CD14-positive monocyte (primary cell): ENCODE data around the gene WDR17. TPM values are rescaled to one million over a fixed set of nuclear protein-coding genes. Genes with fewer than 3 reads are reported as not detected.

Experiments
- DNase-seq, 3 donors: peaks; one replicate each; pipeline ENCODE4 v3.0.0-alpha.2; 2011 to 2022
- H2AFZ ChIP-seq: 2 replicates; pipeline ENCODE4 v1.6.0; 2012; ENCODE audit warnings: mild to moderate bottlenecking, low read depth, low read length, inconsistent platforms; ENCODE audit not compliant: insufficient read depth, poor library complexity, severe bottlenecking
- H3K27ac ChIP-seq, 2 donors: 1 replicate in 1 of 2; 2 replicates in 1 of 2; pipeline ENCODE4 v1.5.1; 2012 to 2013; ENCODE audit warnings: low read length in 2 of 2, control low read depth in 1 of 2, inconsistent platforms in 1 of 2, low read depth in 1 of 2, mild to moderate bottlenecking in 1 of 2
- H3K27me3 ChIP-seq, 2 donors: one replicate each; pipeline versions ENCODE4 v1.6.0 to v1.6.1; 2011 to 2013; ENCODE audit warnings: low read length in 2 of 2; ENCODE audit not compliant: control insufficient read depth in 2 of 2, insufficient read depth in 2 of 2
- H3K36me3 ChIP-seq, 2 donors: replicated peaks in 1 of 2; 1 replicate in 1 of 2; 2 replicates in 1 of 2; pipeline versions ENCODE4 v1.5.1 to v1.6.1; 2012 to 2013; ENCODE audit warnings: low read length in 2 of 2, control low read depth in 1 of 2, inconsistent platforms in 1 of 2, mild to moderate bottlenecking in 1 of 2; ENCODE audit not compliant: insufficient read depth in 2 of 2, control insufficient read depth in 1 of 2
- H3K4me1 ChIP-seq, 2 donors: 1 replicate in 1 of 2; 2 replicates in 1 of 2; pipeline versions ENCODE4 v1.5.1 to v1.6.1; 2012 to 2013; ENCODE audit warnings: low read length in 2 of 2, control low read depth in 1 of 2, inconsistent platforms in 1 of 2, mild to moderate bottlenecking in 1 of 2, moderate library complexity in 1 of 2; ENCODE audit not compliant: insufficient read depth in 2 of 2, control insufficient read depth in 1 of 2
- H3K4me2 ChIP-seq: replicated peaks from 2 replicates; pipeline ENCODE3; 2012; ENCODE audit warnings: low read length, moderate library complexity, mild to moderate bottlenecking; ENCODE audit not compliant: poor library complexity, severe bottlenecking; ENCODE audit errors: extremely low read depth
- H3K4me3 ChIP-seq, 3 experiments: fragments of 200-600 bp in 1 of 3; sonication (generic) in 1 of 3; replicated peaks in 1 of 3; 1 replicate in 2 of 3; 2 replicates in 1 of 3; pipeline ENCODE4 v1.5.1; 2011 to 2013; ENCODE audit warnings: low read length in 3 of 3, mild to moderate bottlenecking in 3 of 3, control low read depth in 2 of 3, low read depth in 2 of 3, inconsistent platforms in 1 of 3, moderate library complexity in 1 of 3
- H3K79me2 ChIP-seq: 2 replicates; pipeline ENCODE4 v1.6.0; 2012; ENCODE audit warnings: mild to moderate bottlenecking, control low read depth, inconsistent platforms, low read length, moderate library complexity; ENCODE audit not compliant: insufficient read depth
- H3K9ac ChIP-seq: 2 replicates; pipeline ENCODE4 v1.6.0; 2017; ENCODE audit warnings: low read length, mild to moderate bottlenecking; ENCODE audit not compliant: insufficient read depth, poor library complexity, severe bottlenecking
- H3K9me3 ChIP-seq, 2 donors: replicated peaks in 1 of 2; 1 replicate in 1 of 2; 2 replicates in 1 of 2; pipeline versions ENCODE4 v1.5.1 to v1.6.1; 2012 to 2013; ENCODE audit warnings: low read length in 2 of 2, control low read depth in 1 of 2; ENCODE audit not compliant: control insufficient read depth in 1 of 2, insufficient read depth in 1 of 2
- H4K20me1 ChIP-seq: 2 replicates; pipeline ENCODE4 v1.6.0; 2012; ENCODE audit warnings: mild to moderate bottlenecking, low read length, control low read depth, moderate library complexity; ENCODE audit not compliant: insufficient read depth
- H3K27ac Mint-ChIP-seq, 7 donors: one replicate each; pipeline ENCODE4 v1.8.0; 2020; ENCODE audit warnings: mild to moderate bottlenecking in 7 of 7, mixed read lengths in 7 of 7, moderate library complexity in 6 of 7, inconsistent platforms in 2 of 7
- H3K27me3 Mint-ChIP-seq, 3 donors: one replicate each; pipeline ENCODE4 v1.8.0; 2021 to 2022; ENCODE audit warnings: low read depth in 3 of 3, mild to moderate bottlenecking in 3 of 3, mixed read lengths in 3 of 3, moderate library complexity in 3 of 3, inconsistent platforms in 1 of 3
- H3K36me3 Mint-ChIP-seq, 2 donors: one replicate each; pipeline ENCODE4 v1.8.0; 2020; ENCODE audit warnings: mixed read lengths in 2 of 2, inconsistent platforms in 1 of 2, mild to moderate bottlenecking in 1 of 2
- H3K4me1 Mint-ChIP-seq: one replicate; pipeline ENCODE4 v1.8.0; 2020; ENCODE audit warnings: mild to moderate bottlenecking, mixed read lengths
- H3K4me3 Mint-ChIP-seq, 2 donors: one replicate each; pipeline ENCODE4 v1.8.0; 2020; ENCODE audit warnings: mild to moderate bottlenecking in 2 of 2, mixed read lengths in 2 of 2, moderate library complexity in 1 of 2
- H3K9me3 Mint-ChIP-seq, 7 donors: one replicate each; pipeline ENCODE4 v1.8.0; 2020 to 2022; ENCODE audit warnings: mixed read lengths in 7 of 7, mild to moderate bottlenecking in 6 of 7, moderate library complexity in 6 of 7, inconsistent platforms in 2 of 7
- CTCF ChIP-seq: fragments of 200-600 bp; IDR thresholded peaks from one replicate; pipeline ENCODE4 v1.8.0; 2022; ENCODE audit warnings: antibody characterized with exemption, mild to moderate bottlenecking
- WGBS: methylation state at CpG from one replicate; pipeline ENCODE4 v1.1.5; 2013; ENCODE audit warnings: missing lambda C conversion rate; ENCODE audit not compliant: insufficient coverage; 5-methylcytosine and 5-hydroxymethylcytosine counted together
- intact Hi-C, 2 donors: fragments of 100-400 bp; cut with micrococcal nuclease; formaldehyde crosslinking; loops; one replicate each; pipeline versions ENCODE4 v1.15.0 to v1.15.1; 2023
- polyA plus RNA-seq, 3 donors: library from polyadenylated mRNA; depleted of rRNA in 1 of 3; unstranded in 2 of 3; stranded (reverse) in 1 of 3; fragments of 300-500 nt in 2 of 3; fragments of >200 nt in 1 of 3; fragmentation: Illumina TruSeq in 2 of 3; gene quantifications; 1 replicate in 2 of 3; 2 replicates in 1 of 3; pipeline ENCODE4 v1.2.3, GENCODE V29; 2012 to 2021

The WDR17 gene
- polyA plus RNA-seq, 3 donors = 0.22 to 2.1 (median 1.1) TPM

DNA sequence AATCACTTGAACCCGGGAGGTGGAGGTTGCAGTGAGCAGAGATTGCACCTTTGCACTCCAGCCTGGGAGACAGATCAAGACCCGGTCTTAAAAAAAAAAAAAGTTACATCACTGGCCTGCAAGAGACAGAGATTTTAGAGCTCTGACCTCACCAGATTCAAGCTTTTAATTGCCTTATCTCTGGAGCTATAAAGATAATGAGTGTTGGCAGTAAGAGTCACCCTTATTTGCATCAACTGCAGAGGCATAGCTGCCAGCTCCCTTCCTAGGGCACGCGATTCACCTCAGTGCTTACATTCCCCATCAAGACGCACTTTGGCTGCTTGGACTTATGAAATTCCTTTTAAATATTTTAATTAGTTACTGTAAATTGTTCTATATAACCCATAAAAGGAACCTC is 142.2 kb downstream of the WDR17 start:
- H3K4me1 Mint-ChIP-seq = no peaks in the 10 kb centered on the region
- intact Hi-C loops = no loop called here
- Histone ChIP-seq H3K36me3 (no peaks in the 10 kb centered on the region), H3K4me1 (no peaks in the 10 kb centered on the region), H3K79me2 (no peaks in the 10 kb centered on the region), H2AFZ (no peak overlapping the region), H3K4me3 (no peak overlapping the region), H3K4me2 (no peak overlapping the region), H4K20me1 (no peaks in the 10 kb centered on the region), H3K9me3 (peaks cover 0 to 3% of the 10 kb centered on the region in 2 donors), H3K9ac (no peak overlapping the region), H3K27ac (no peak overlapping the region), H3K27me3 (no peaks in the 10 kb centered on the region)
- H3K36me3 Mint-ChIP-seq = no peaks in the 10 kb centered on the region
- TF ChIP-seq CTCF = no peak
- H3K27me3 Mint-ChIP-seq = peaks cover 0 to 10% (median 7%) of the 10 kb centered on the region in 3 donors
- no peak for DNase-seq
- no peak overlapping the region for H3K4me3 Mint-ChIP-seq
- H3K27ac Mint-ChIP-seq = no peak overlapping the region
- peaks cover 1 to 18% (median 5%) of the 10 kb centered on the region in 7 donors for H3K9me3 Mint-ChIP-seq
- WGBS = 88% methylated on average over 1 of the region's 5 CpGs

DNA sequence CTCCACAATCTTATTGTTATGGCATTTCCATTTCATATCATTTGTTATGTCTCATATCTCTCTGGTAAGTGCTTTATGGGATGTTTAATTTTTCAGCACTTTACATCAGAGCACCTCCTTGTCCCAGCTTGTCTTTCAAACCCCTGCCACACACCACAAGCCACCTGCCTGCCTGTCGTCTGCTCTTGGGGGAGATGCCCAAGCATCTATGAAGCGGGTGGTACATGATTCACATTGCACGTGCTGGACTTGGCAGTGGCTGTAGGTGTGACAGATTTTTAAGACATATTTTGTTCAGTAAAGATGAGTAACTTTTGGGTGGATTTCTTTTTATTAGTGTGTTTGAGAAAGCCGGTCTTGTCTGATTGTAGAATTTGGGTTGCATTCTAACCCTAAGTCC is 143.9 kb downstream of the WDR17 start:
- Histone ChIP-seq H4K20me1 (no peaks in the 10 kb centered on the region), H3K9me3 (peaks cover 0 to 3% of the 10 kb centered on the region in 2 donors), H2AFZ (no peak overlapping the region), H3K27me3 (no peaks in the 10 kb centered on the region), H3K79me2 (no peaks in the 10 kb centered on the region), H3K27ac (no peak overlapping the region), H3K4me3 (no peak overlapping the region), H3K4me2 (no peak overlapping the region), H3K4me1 (no peaks in the 10 kb centered on the region), H3K36me3 (no peaks in the 10 kb centered on the region), H3K9ac (no peak overlapping the region)
- no peak overlapping the region for H3K27ac Mint-ChIP-seq
- peaks cover 0 to 10% (median 7%) of the 10 kb centered on the region in 3 donors for H3K27me3 Mint-ChIP-seq
- no peak for TF ChIP-seq CTCF
- H3K4me1 Mint-ChIP-seq = no peaks in the 10 kb centered on the region
- 100% methylated on average over 2 of the region's 4 CpGs for WGBS
- H3K4me3 Mint-ChIP-seq = no peak overlapping the region
- H3K9me3 Mint-ChIP-seq = peaks cover 1 to 15% (median 5%) of the 10 kb centered on the region in 7 donors
- no peaks in the 10 kb centered on the region for H3K36me3 Mint-ChIP-seq
- intact Hi-C loops = no loop called here
- DNase-seq = no peak
